ENCODE measurements around the gene TOR1AIP2.

The TOR1AIP2 gene

DNA sequence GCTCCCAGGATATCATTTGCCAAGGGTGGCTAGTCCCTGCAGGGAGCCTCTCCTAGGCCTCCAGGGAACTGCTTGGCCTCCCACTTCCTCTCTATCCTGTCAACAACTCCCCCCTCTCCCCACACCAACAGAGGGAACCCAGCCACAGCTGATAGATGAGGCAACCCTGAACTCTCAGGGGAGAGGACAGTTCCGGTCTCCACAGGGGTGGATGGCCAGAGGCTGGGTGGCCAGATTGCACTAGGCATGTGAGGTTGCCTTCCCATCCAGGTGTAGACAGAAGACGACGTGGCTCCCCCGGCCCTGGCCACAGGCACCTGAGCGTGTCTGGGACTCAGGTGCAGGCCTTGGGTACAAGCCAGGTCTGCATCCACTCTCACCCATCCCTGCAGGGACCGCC is 53.3 kb downstream of the TOR1AIP2 start:
- Histone ChIP-seq H3K4me3 (no peak overlapping the region), H3K27ac (no peak overlapping the region), H3K36me3 (ENCODE audit: insufficient read depth, low read length) (no peaks in the 10 kb centered on the region), H3K9me3 (ENCODE audit: low read depth, low read length) (no peaks in the 10 kb centered on the region), H3K9ac (ENCODE audit: insufficient read length) (no peak overlapping the region)
- TF ChIP-seq POLR2AphosphoS5 (IDR thresholded peaks at IDR 0.05; ENCODE audit: borderline replicate concordance, low read depth, low read length) (no peak), EZH2 (IDR thresholded peaks at IDR 0.05) (no peak), FOXP2 (optimal IDR thresholded peaks at IDR 0.05; ENCODE audit: control extremely low read depth, extremely low read length, insufficient read depth) (no peak)
- no peak for DNase-seq (ENCODE audit: low read depth, low spot score)

DNA sequence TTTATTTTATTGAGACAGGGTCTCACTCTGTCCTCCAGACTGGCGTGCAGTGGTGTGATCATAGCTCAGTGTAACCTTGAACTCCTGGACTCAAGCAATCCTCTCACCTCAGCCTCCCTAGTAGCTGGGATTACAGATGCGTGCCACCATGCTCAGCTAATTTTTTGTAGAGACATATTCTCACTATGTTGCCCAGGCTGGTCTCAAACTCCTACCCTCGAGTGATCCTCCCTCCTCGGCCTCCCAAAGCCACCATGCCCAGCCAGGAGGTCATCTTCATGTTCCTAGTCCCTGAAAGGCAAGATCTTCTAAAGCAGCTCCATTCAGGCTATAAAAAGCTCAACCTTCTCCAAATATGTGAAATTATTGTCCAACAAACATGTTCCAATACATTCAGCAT is 53.9 kb downstream of the TOR1AIP2 start:
- no peak overlapping the region for H3K27ac ChIP-seq
- no peaks in the 10 kb centered on the region for H3K36me3 ChIP-seq (ENCODE audit: insufficient read depth, low read length)
- DNase-seq (ENCODE audit: low read depth, low spot score), result no peak
- TF ChIP-seq EZH2 (IDR thresholded peaks at IDR 0.05), result no peak
- TF ChIP-seq FOXP2 (optimal IDR thresholded peaks at IDR 0.05; ENCODE audit: control extremely low read depth, extremely low read length, insufficient read depth), result no peak
- TF ChIP-seq POLR2AphosphoS5 (IDR thresholded peaks at IDR 0.05; ENCODE audit: borderline replicate concordance, low read depth, low read length), result no peak
- H3K4me3 ChIP-seq, result no peak overlapping the region
- no peaks in the 10 kb centered on the region for H3K9me3 ChIP-seq (ENCODE audit: low read depth, low read length)
- H3K9ac ChIP-seq (ENCODE audit: insufficient read length), result no peak overlapping the region

DNA sequence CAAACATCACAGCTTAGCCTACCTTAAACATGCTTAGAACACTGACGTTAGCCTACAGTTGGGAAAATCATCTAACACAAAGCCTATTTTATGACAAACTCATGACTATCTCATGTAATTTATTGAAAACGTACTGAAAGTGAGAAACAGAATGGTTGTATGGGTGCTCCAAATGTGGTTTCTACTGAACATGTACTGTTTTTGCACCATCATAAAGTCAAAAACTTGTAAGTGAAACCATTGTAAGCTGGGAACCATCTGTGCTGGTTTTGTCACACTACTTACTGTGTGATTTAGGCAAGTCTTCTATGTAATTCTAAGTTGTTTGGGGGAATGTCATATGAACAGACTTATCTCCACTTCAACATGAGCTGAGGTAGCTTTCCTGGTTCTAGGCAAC is 55.5 kb downstream of the TOR1AIP2 start:
- H3K9me3 ChIP-seq (ENCODE audit: low read depth, low read length), result no peaks in the 10 kb centered on the region
- H3K36me3 ChIP-seq (ENCODE audit: insufficient read depth, low read length), result no peaks in the 10 kb centered on the region
- TF ChIP-seq FOXP2 (optimal IDR thresholded peaks at IDR 0.05; ENCODE audit: control extremely low read depth, extremely low read length, insufficient read depth) (no peak), EZH2 (IDR thresholded peaks at IDR 0.05) (no peak), POLR2AphosphoS5 (IDR thresholded peaks at IDR 0.05; ENCODE audit: borderline replicate concordance, low read depth, low read length) (no peak)
- no peak for DNase-seq (ENCODE audit: low read depth, low spot score)
- H3K4me3 ChIP-seq, result no peak overlapping the region
- H3K9ac ChIP-seq (ENCODE audit: insufficient read length), result no peak overlapping the region
- H3K27ac ChIP-seq, result no peak overlapping the region

DNA sequence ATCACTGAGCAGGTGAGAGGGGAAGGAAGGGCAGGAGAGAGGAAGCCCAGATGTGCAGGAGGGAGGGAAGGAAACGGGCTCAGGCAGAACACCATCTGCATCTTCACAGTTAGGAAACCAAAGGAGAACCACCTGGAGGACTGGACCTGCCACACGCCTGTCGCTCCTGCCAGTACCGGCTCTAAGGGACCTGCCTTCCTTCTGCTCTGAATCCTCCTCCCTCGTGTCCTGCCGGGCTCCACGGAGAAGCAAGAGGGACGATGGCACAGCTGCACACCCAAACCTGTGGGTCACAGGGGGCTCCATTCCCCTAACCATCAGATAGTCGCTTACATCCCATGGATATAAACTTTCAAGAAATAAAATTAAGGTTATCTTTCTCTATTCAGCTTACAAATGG is 56.1 kb downstream of the TOR1AIP2 start:
- Histone ChIP-seq H3K4me3 (no peak overlapping the region), H3K27ac (no peak overlapping the region), H3K9me3 (ENCODE audit: low read depth, low read length) (no peaks in the 10 kb centered on the region), H3K36me3 (ENCODE audit: insufficient read depth, low read length) (no peaks in the 10 kb centered on the region), H3K9ac (ENCODE audit: insufficient read length) (no peak overlapping the region)
- no peak for DNase-seq (ENCODE audit: low read depth, low spot score)
- TF ChIP-seq FOXP2 (optimal IDR thresholded peaks at IDR 0.05; ENCODE audit: control extremely low read depth, extremely low read length, insufficient read depth) (no peak), EZH2 (IDR thresholded peaks at IDR 0.05) (no peak), POLR2AphosphoS5 (IDR thresholded peaks at IDR 0.05; ENCODE audit: borderline replicate concordance, low read depth, low read length) (no peak)

DNA sequence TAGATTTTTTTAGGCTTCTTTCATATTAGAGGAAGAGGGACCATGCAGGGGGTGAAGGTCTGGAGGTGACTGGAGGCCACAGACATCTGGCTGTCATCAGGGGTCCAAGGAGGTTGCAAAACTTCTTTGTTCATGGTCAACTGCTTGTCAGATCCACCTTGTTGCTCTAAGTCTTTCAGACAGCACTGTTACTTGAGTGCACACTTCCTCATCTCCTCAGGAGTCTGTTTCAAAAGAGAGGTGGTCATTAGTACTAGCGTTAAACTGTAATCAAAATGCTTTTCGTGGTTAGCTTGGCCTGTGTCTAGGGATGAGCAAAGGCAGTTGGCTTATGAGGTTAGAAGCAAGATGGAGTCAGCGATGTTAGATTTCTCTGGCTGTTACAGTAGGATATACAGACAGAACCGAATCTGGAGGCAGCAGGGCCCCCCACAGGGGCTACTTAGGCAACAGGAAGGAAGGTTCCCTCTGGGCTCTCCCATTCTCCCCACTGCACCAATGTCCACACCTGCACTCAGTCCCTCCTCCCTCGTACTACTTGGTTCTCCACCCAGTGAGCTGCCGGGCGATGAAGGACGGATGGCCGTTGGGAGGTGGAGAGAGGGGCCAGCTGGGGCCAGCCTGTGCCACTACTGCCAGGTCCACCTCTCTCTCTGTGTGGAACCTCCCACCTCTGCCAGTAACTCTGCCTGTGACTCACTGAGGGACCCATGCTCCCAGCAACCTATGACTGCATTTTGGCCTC is 57.2 kb downstream of the TOR1AIP2 start:
- Histone ChIP-seq H3K4me3 (no peak overlapping the region), H3K27ac (no peak overlapping the region), H3K9me3 (ENCODE audit: low read depth, low read length) (no peaks in the 10 kb centered on the region), H3K9ac (ENCODE audit: insufficient read length) (no peak overlapping the region), H3K36me3 (ENCODE audit: insufficient read depth, low read length) (no peaks in the 10 kb centered on the region)
- TF ChIP-seq EZH2 (IDR thresholded peaks at IDR 0.05), result no peak
- TF ChIP-seq FOXP2 (optimal IDR thresholded peaks at IDR 0.05; ENCODE audit: control extremely low read depth, extremely low read length, insufficient read depth), result no peak
- no peak for TF ChIP-seq POLR2AphosphoS5 (IDR thresholded peaks at IDR 0.05; ENCODE audit: borderline replicate concordance, low read depth, low read length)
- no peak for DNase-seq (ENCODE audit: low read depth, low spot score)

DNA sequence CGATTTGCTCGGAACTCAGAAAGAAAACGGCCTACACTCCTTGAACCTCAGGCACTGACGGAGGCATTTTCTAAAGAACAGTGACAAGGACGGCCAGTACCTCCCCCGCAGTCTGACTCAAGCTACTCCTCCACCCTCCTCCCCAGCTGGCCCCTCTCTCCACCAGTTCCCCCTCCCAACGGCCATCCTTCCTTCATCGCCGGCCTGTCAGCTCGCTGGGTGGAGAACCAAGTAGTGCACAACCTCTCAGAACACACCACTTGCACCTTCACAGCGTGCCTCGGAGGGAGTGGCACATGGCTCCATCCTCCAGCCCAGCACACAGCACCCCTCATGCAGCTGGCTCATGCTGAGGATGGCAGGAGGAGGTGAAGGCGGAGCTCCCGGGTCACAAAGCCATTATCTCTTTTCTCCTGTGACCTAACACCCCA is 58.8 kb downstream of the TOR1AIP2 start:
- no peak overlapping the region for H3K27ac ChIP-seq
- H3K4me3 ChIP-seq, result no peak overlapping the region
- no peak for TF ChIP-seq EZH2 (IDR thresholded peaks at IDR 0.05)
- TF ChIP-seq FOXP2 (optimal IDR thresholded peaks at IDR 0.05; ENCODE audit: control extremely low read depth, extremely low read length, insufficient read depth), result no peak
- TF ChIP-seq POLR2AphosphoS5 (IDR thresholded peaks at IDR 0.05; ENCODE audit: borderline replicate concordance, low read depth, low read length), result no peak
- no peak overlapping the region for H3K9ac ChIP-seq (ENCODE audit: insufficient read length)
- H3K36me3 ChIP-seq (ENCODE audit: insufficient read depth, low read length), result no peaks in the 10 kb centered on the region
- H3K9me3 ChIP-seq (ENCODE audit: low read depth, low read length), result no peaks in the 10 kb centered on the region
- DNase-seq (ENCODE audit: low read depth, low spot score), result no peak

DNA sequence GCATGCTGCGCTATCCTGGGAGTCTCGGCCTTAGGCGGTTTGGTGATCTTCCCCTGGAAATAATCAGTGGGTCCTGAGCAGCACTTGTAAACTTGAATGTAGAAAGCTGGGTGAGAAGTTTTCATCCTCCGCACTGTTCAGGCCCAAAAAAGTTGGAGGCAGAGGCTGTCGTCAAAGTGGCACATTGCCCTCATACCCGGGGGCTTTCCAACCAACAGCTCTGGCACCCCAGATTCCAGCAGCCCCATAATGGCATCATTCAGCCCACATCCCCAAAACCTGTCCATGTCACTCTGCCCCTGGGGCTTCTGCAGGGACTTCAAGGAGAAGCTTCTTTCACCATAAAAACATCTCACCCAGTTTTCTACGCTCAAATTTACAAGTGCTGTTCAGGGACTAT is 59.3 kb downstream of the TOR1AIP2 start:
- no peak for DNase-seq (ENCODE audit: low read depth, low spot score)
- TF ChIP-seq POLR2AphosphoS5 (IDR thresholded peaks at IDR 0.05; ENCODE audit: borderline replicate concordance, low read depth, low read length), result no peak
- TF ChIP-seq EZH2 (IDR thresholded peaks at IDR 0.05), result no peak
- TF ChIP-seq FOXP2 (optimal IDR thresholded peaks at IDR 0.05; ENCODE audit: control extremely low read depth, extremely low read length, insufficient read depth), result no peak
- Histone ChIP-seq H3K4me3 (no peak overlapping the region), H3K27ac (no peak overlapping the region), H3K9me3 (ENCODE audit: low read depth, low read length) (no peaks in the 10 kb centered on the region), H3K36me3 (ENCODE audit: insufficient read depth, low read length) (no peaks in the 10 kb centered on the region), H3K9ac (ENCODE audit: insufficient read length) (no peak overlapping the region)

DNA sequence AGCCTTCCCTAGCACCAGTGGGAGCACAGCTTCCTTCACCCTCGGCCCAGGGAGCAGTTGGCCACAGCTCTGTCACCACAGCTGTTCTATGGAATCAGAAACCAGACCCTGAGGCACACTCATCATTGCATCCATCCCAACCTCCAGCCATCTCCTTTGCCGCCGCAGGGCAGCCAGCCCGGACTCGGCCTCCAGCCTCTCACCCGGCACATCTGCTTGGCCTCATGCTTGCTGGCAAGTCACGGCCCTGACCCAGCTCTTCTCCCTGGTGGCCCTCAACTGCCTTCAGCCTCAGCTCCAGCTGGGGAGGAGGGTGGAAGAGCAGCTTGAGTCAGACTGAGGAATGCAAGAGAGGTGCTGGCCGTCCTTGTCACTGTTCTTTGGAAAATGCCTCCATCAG is 59.8 kb downstream of the TOR1AIP2 start:
- no peak for DNase-seq (ENCODE audit: low read depth, low spot score)
- Histone ChIP-seq H3K27ac (no peak overlapping the region), H3K9me3 (ENCODE audit: low read depth, low read length) (no peaks in the 10 kb centered on the region), H3K36me3 (ENCODE audit: insufficient read depth, low read length) (no peaks in the 10 kb centered on the region), H3K4me3 (no peak overlapping the region), H3K9ac (ENCODE audit: insufficient read length) (no peak overlapping the region)
- TF ChIP-seq POLR2AphosphoS5 (IDR thresholded peaks at IDR 0.05; ENCODE audit: borderline replicate concordance, low read depth, low read length) (no peak), FOXP2 (optimal IDR thresholded peaks at IDR 0.05; ENCODE audit: control extremely low read depth, extremely low read length, insufficient read depth) (no peak), EZH2 (IDR thresholded peaks at IDR 0.05) (no peak)

DNA sequence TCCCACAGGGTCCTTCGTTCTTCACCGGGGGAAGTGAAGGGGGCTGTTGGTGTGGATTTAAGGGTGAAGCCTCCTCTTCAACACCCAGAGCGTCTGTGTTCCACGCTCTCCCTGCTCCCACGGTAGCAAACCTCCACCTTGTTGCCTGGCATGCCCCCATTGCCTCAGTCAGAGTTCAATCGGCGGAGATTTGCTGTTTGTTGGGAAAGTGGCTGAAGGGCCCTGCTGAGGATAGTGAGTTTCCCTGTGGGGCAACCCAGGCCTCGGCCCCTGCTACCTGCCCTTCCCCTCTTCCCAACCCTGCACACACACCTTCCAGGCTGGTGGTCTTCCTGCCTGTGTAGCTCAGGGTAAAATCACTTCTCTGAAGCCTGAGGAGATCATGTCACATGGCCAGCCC is 60.5 kb downstream of the TOR1AIP2 start:
- Histone ChIP-seq H3K27ac (no peak overlapping the region), H3K4me3 (no peak overlapping the region), H3K36me3 (ENCODE audit: insufficient read depth, low read length) (no peaks in the 10 kb centered on the region), H3K9me3 (ENCODE audit: low read depth, low read length) (no peaks in the 10 kb centered on the region), H3K9ac (ENCODE audit: insufficient read length) (no peak overlapping the region)
- no peak for TF ChIP-seq POLR2AphosphoS5 (IDR thresholded peaks at IDR 0.05; ENCODE audit: borderline replicate concordance, low read depth, low read length)
- TF ChIP-seq FOXP2 (optimal IDR thresholded peaks at IDR 0.05; ENCODE audit: control extremely low read depth, extremely low read length, insufficient read depth), result no peak
- no peak for TF ChIP-seq EZH2 (IDR thresholded peaks at IDR 0.05)
- DNase-seq (ENCODE audit: low read depth, low spot score), result no peak
